Esophagus muscularis mucosa (tissue), 3 donors: ENCODE results near the gene PPM1F.

Experiments used
- POLR2A ChIP-seq: fragments of 450-650 bp; IDR thresholded peaks from one replicate; pipeline ENCODE4 v1.6.1; 2017; ENCODE audit warnings: antibody characterized with exemption, moderate library complexity, mild to moderate bottlenecking, low read depth
- POLR2AphosphoS5 ChIP-seq, 2 donors: sonication (generic); formaldehyde crosslinking; IDR thresholded peaks; one replicate each; pipeline ENCODE4 v1.6.1; 2017; ENCODE audit warnings: antibody characterized with exemption in 2 of 2
- TF ChIP-seq, protein P1 (sequence below), 3 experiments: fragments of 200-600 bp in 2 of 3; fragments of 450-650 bp in 1 of 3; sonication (generic) in 2 of 3; IDR thresholded peaks; one replicate each; pipeline ENCODE4 v1.5.1; 2017 to 2019; ENCODE audit warnings: antibody characterized with exemption in 3 of 3, mild to moderate bottlenecking in 2 of 3, moderate library complexity in 1 of 3

DNA sequence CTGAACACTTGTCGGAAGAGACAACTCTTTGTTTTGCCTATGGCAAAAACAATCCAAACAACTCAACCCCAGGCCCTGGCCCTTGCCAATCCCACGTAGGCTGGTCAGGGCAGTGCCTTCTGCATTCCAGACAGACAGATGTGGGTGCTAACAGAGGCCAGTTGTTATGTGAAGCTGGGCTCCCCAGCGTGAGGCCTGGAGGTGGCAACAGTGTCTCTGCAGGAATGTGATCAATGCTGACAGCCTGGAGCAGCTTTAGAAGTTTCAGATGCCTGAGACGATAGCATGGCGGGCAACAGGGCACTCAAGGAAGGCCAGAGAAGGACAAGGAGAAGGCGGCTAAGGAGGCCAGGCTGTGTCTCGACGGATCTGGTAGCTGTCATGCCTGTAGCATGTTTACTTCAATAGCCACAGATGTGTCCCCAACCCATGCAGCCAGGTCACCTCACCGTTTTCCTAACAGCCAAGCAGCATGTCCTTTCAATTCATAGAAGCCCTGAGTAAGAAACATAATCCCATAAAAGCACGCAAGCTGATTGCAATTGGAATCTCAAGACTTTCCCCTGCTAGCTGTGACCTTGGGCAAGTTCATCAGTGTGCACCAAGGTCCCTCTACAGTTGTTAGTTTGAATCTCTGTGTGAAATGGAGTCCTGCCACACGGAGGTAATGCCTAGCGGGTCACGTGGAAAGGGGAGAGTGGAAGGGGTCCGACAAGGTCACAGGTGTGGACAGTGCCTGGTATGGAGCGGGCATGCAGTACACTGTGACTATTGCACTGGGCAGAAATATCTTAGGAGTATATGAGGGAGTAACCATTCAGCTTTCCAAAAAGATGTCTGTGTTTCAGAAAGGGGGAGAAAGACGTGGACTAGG is 14.2 kb upstream of the PPM1F start:
- TF ChIP-seq, protein P1, sequence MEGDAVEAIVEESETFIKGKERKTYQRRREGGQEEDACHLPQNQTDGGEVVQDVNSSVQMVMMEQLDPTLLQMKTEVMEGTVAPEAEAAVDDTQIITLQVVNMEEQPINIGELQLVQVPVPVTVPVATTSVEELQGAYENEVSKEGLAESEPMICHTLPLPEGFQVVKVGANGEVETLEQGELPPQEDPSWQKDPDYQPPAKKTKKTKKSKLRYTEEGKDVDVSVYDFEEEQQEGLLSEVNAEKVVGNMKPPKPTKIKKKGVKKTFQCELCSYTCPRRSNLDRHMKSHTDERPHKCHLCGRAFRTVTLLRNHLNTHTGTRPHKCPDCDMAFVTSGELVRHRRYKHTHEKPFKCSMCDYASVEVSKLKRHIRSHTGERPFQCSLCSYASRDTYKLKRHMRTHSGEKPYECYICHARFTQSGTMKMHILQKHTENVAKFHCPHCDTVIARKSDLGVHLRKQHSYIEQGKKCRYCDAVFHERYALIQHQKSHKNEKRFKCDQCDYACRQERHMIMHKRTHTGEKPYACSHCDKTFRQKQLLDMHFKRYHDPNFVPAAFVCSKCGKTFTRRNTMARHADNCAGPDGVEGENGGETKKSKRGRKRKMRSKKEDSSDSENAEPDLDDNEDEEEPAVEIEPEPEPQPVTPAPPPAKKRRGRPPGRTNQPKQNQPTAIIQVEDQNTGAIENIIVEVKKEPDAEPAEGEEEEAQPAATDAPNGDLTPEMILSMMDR (IDR thresholded peaks at IDR 0.05) = no peak
- TF ChIP-seq POLR2AphosphoS5 (IDR thresholded peaks at IDR 0.05) (no peak), POLR2A (no peak)
